Measurements from ENCODE around the gene TSPEAR.

- TF ChIP-seq EP300 (IDR thresholded peaks at IDR 0.05; ENCODE audit: low read depth) (no peak), POLR2AphosphoS5 (IDR thresholded peaks at IDR 0.05) (no peak)
Observed at GRCh38 chr21:44630440-44630839, 80.9 kb downstream of the TSPEAR start.
